SK-N-SH treated with all-trans-retinoic acid at 6 μM for 48 hours (cell line): Measurements from ENCODE around the gene PIBF1.

Experiments
- ATAC-seq: fragments of 200-7000 bp; cut with Tn5 transposase; 3 replicates; pipeline ENCODE4 v1.9.1; 2020; ENCODE audit warnings: mild to moderate bottlenecking, moderate library complexity
- ARNTL ChIP-seq: fragments of 450-650 bp; formaldehyde crosslinking; IDR thresholded peaks from 2 replicates; pipeline ENCODE4 v1.5.0; 2020; ENCODE audit warnings: low read depth, mild to moderate bottlenecking, moderate library complexity, borderline replicate concordance
- BACH2 ChIP-seq: fragments of 250-450 bp; sonication (Bioruptor Pico); IDR thresholded peaks from 2 replicates; pipeline ENCODE4 v1.9.0; 2021; ENCODE audit warnings: mild to moderate bottlenecking, borderline replicate concordance
- CSDC2 ChIP-seq: fragments of 250-450 bp; sonication (Bioruptor Pico); IDR thresholded peaks from 2 replicates; pipeline ENCODE4 v1.5.0; 2020; ENCODE audit warnings: mild to moderate bottlenecking, moderate library complexity
- ESRRG ChIP-seq: fragments of 250-450 bp; sonication (Bioruptor Pico); IDR thresholded peaks from 2 replicates; pipeline ENCODE4 v1.6.1; 2021; ENCODE audit warnings: mild to moderate bottlenecking
- GLIS3 ChIP-seq: fragments of 250-450 bp; sonication (Bioruptor Pico); IDR thresholded peaks from 2 replicates; pipeline ENCODE4 v1.5.0; 2020; ENCODE audit warnings: mild to moderate bottlenecking, moderate library complexity
- ISL1 ChIP-seq: fragments of 250-450 bp; sonication (Bioruptor Pico); IDR thresholded peaks from 2 replicates; pipeline ENCODE4 v2.1.2; 2022; ENCODE audit warnings: mild to moderate bottlenecking, moderate library complexity
- OSR1 ChIP-seq: fragments of 250-450 bp; sonication (Bioruptor Pico); IDR thresholded peaks from 2 replicates; pipeline ENCODE4 v1.8.0; 2022; ENCODE audit warnings: moderate library complexity, mild to moderate bottlenecking, inconsistent platforms
- PATZ1 ChIP-seq: fragments of 250-450 bp; sonication (Bioruptor Pico); IDR thresholded peaks from 2 replicates; pipeline ENCODE4 v1.8.0; 2020; ENCODE audit warnings: mild to moderate bottlenecking, moderate library complexity, borderline replicate concordance
- POU6F1 ChIP-seq: fragments of 250-450 bp; sonication (Bioruptor Pico); IDR thresholded peaks from 2 replicates; pipeline ENCODE4 v1.8.0; 2021; ENCODE audit warnings: low read depth, mild to moderate bottlenecking, moderate library complexity, borderline replicate concordance
- PPARA ChIP-seq: fragments of 250-450 bp; sonication (Bioruptor Pico); IDR thresholded peaks from 2 replicates; pipeline ENCODE4 v1.5.0; 2020; ENCODE audit warnings: mild to moderate bottlenecking, borderline replicate concordance
- RARB ChIP-seq: fragments of 250-450 bp; sonication (Bioruptor Pico); IDR thresholded peaks from 2 replicates; pipeline ENCODE4 v1.8.0; 2021; ENCODE audit warnings: mild to moderate bottlenecking, moderate library complexity
- SNAI2 ChIP-seq: fragments of 250-450 bp; sonication (Bioruptor Pico); IDR thresholded peaks from 2 replicates; pipeline ENCODE4 v1.5.0; 2020; ENCODE audit warnings: mild to moderate bottlenecking, moderate library complexity
- TCF4 ChIP-seq: fragments of 250-450 bp; sonication (Bioruptor Pico); IDR thresholded peaks from 2 replicates; pipeline ENCODE4 v1.8.0; 2021; ENCODE audit warnings: mild to moderate bottlenecking, moderate library complexity, borderline replicate concordance
- TOX ChIP-seq: fragments of 250-450 bp; sonication (Bioruptor Pico); IDR thresholded peaks from 2 replicates; pipeline ENCODE4 v1.8.0; 2021; ENCODE audit warnings: mild to moderate bottlenecking, moderate library complexity, borderline replicate concordance
- ZFP3 ChIP-seq: fragments of 250-450 bp; sonication (Bioruptor Pico); IDR thresholded peaks from 2 replicates; pipeline ENCODE4 v1.5.0; 2020; ENCODE audit warnings: mild to moderate bottlenecking, moderate library complexity
- ZFP30 ChIP-seq: fragments of 450-650 bp; formaldehyde crosslinking; IDR thresholded peaks from 2 replicates; pipeline ENCODE4 v1.5.0; 2022; ENCODE audit warnings: mild to moderate bottlenecking, moderate library complexity
- ZNF70 ChIP-seq: fragments of 450-650 bp; formaldehyde crosslinking; IDR thresholded peaks from 2 replicates; pipeline ENCODE4 v1.5.0; 2020; ENCODE audit warnings: mild to moderate bottlenecking, moderate library complexity
- ZNF8 ChIP-seq: fragments of 450-650 bp; formaldehyde crosslinking; IDR thresholded peaks from 2 replicates; pipeline ENCODE4 v1.5.0; 2020; ENCODE audit warnings: mild to moderate bottlenecking, moderate library complexity
- TF ChIP-seq, protein P1 (sequence below): fragments of 250-450 bp; sonication (Bioruptor Pico); IDR thresholded peaks from 2 replicates; pipeline ENCODE4 v1.5.0; 2020; ENCODE audit warnings: mild to moderate bottlenecking, moderate library complexity
- TF ChIP-seq, protein P2 (sequence below): fragments of 250-450 bp; sonication (Bioruptor Pico); IDR thresholded peaks from 2 replicates; pipeline ENCODE4 v1.5.1; 2021; ENCODE audit warnings: mild to moderate bottlenecking, moderate library complexity

The PIBF1 gene

GRCh38 chr13:73018336-73018735 lies 236.4 kb downstream of the PIBF1 start:
- no peak for ATAC-seq
- TF ChIP-seq PPARA (CRISPR knock-in tag) (no peak), ZFP30 (CRISPR knock-in tag) (no peak)
- TF ChIP-seq, protein P1, sequence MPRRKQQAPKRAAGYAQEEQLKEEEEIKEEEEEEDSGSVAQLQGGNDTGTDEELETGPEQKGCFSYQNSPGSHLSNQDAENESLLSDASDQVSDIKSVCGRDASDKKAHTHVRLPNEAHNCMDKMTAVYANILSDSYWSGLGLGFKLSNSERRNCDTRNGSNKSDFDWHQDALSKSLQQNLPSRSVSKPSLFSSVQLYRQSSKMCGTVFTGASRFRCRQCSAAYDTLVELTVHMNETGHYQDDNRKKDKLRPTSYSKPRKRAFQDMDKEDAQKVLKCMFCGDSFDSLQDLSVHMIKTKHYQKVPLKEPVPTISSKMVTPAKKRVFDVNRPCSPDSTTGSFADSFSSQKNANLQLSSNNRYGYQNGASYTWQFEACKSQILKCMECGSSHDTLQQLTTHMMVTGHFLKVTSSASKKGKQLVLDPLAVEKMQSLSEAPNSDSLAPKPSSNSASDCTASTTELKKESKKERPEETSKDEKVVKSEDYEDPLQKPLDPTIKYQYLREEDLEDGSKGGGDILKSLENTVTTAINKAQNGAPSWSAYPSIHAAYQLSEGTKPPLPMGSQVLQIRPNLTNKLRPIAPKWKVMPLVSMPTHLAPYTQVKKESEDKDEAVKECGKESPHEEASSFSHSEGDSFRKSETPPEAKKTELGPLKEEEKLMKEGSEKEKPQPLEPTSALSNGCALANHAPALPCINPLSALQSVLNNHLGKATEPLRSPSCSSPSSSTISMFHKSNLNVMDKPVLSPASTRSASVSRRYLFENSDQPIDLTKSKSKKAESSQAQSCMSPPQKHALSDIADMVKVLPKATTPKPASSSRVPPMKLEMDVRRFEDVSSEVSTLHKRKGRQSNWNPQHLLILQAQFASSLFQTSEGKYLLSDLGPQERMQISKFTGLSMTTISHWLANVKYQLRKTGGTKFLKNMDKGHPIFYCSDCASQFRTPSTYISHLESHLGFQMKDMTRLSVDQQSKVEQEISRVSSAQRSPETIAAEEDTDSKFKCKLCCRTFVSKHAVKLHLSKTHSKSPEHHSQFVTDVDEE (CRISPR knock-in tag) = no peak

GRCh38 chr13:73025217-73026012 lies 243.5 kb downstream of the PIBF1 start:
- TF ChIP-seq GLIS3 (CRISPR knock-in tag) (no peak), SNAI2 (CRISPR knock-in tag) (no peak), BACH2 (CRISPR knock-in tag) (no peak), ISL1 (CRISPR knock-in tag) (no peak), RARB (CRISPR knock-in tag) (no peak), ZFP3 (CRISPR knock-in tag) (no peak), OSR1 (no peak), POU6F1 (CRISPR knock-in tag) (no peak), TCF4 (no peak)
- TF ChIP-seq, protein P1 (CRISPR knock-in tag) = no peak
- ATAC-seq = no peak

- no peak for TF ChIP-seq GLIS3 (CRISPR knock-in tag)
- no peak for TF ChIP-seq PATZ1 (CRISPR knock-in tag)
- TF ChIP-seq TOX (CRISPR knock-in tag) = no peak
- no peak for TF ChIP-seq TCF4
- no peak for TF ChIP-seq CSDC2
- TF ChIP-seq ESRRG = no peak
- no peak for TF ChIP-seq POU6F1 (CRISPR knock-in tag)
- TF ChIP-seq, protein P1 (CRISPR knock-in tag) = no peak
- no peak for TF ChIP-seq ZNF8 (CRISPR knock-in tag)
- TF ChIP-seq, protein P2, sequence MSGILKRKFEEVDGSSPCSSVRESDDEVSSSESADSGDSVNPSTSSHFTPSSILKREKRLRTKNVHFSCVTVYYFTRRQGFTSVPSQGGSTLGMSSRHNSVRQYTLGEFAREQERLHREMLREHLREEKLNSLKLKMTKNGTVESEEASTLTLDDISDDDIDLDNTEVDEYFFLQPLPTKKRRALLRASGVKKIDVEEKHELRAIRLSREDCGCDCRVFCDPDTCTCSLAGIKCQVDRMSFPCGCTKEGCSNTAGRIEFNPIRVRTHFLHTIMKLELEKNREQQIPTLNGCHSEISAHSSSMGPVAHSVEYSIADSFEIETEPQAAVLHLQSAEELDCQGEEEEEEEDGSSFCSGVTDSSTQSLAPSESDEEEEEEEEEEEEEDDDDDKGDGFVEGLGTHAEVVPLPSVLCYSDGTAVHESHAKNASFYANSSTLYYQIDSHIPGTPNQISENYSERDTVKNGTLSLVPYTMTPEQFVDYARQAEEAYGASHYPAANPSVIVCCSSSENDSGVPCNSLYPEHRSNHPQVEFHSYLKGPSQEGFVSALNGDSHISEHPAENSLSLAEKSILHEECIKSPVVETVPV (CRISPR knock-in tag) = no peak
- no peak for TF ChIP-seq PPARA (CRISPR knock-in tag)
- no peak for TF ChIP-seq ARNTL (CRISPR knock-in tag)
- no peak for TF ChIP-seq ZNF70 (CRISPR knock-in tag)
- TF ChIP-seq ZFP30 (CRISPR knock-in tag) = no peak
- TF ChIP-seq BACH2 (CRISPR knock-in tag) = no peak
- TF ChIP-seq, all 23 proteins: peak for 0
- ATAC-seq = no peak
These were observed 253.0 kb downstream of the PIBF1 start for GRCh38 chr13:73034901-73035300.
